Tibial artery (tissue), 4 donors: Measurements from ENCODE around the gene MINK1.
"Not testable (repeated sequence)": the region's sequence is repeated elsewhere in the genome, so short reads cannot be mapped to it uniquely, and the experiment has no call there.

Experiments
- DNase-seq, 2 donors: peaks; one replicate each; pipeline ENCODE4 v3.0.0-alpha.2; 2019
- H3K27ac ChIP-seq, 2 donors: fragments of 200-600 bp; sonication (generic) in 1 of 2; 1 replicate in 1 of 2; 2 replicates in 1 of 2; pipeline ENCODE4 v1.5.1; 2018 to 2019; ENCODE audit warnings: mild to moderate bottlenecking in 1 of 2
- H3K27me3 ChIP-seq, 2 donors: fragments of 200-600 bp; sonication (generic) in 1 of 2; one replicate each; pipeline versions ENCODE4 v1.5.1 to v1.6.0; 2016 to 2019
- H3K36me3 ChIP-seq, 3 donors: fragments of 200-600 bp; sonication (generic) in 2 of 3; one replicate each; pipeline ENCODE4 v1.5.1; 2016 to 2019; ENCODE audit warnings: mild to moderate bottlenecking in 2 of 3
- H3K4me1 ChIP-seq, 4 donors: fragments of 200-600 bp; sonication (generic) in 2 of 4; 1 replicate in 3 of 4; 2 replicates in 1 of 4; pipeline ENCODE4 v1.5.1; 2016 to 2019
- H3K4me3 ChIP-seq, 2 donors: fragments of 200-600 bp; sonication (generic) in 1 of 2; 1 replicate in 1 of 2; 2 replicates in 1 of 2; pipeline ENCODE4 v1.5.1; 2018 to 2019; ENCODE audit warnings: mild to moderate bottlenecking in 2 of 2
- H3K9me3 ChIP-seq, 3 donors: fragments of 200-600 bp; sonication (generic) in 1 of 3; one replicate each; pipeline ENCODE4 v1.5.1; 2016 to 2019
- CTCF ChIP-seq, 2 experiments: fragments of 200-600 bp in 1 of 2; fragments of 450-650 bp in 1 of 2; IDR thresholded peaks; one replicate each; pipeline ENCODE4 v1.5.1; 2017 to 2019; ENCODE audit warnings: antibody characterized with exemption in 2 of 2, mild to moderate bottlenecking in 1 of 2, moderate library complexity in 1 of 2
- intact Hi-C: fragments of 100-400 bp; cut with DNase I; formaldehyde crosslinking; loops from one replicate; pipeline ENCODE4 v1.15.0; 2023; ENCODE audit warnings: low total_unique reads

Gene MINK1

GRCh38 chr17:4908301-4908700, 75.2 kb downstream of the MINK1 start:
- Histone ChIP-seq H3K36me3 (no peaks in the 10 kb centered on the region), H3K9me3 (no peaks in the 10 kb centered on the region), H3K27me3 (peaks cover 0 to 8% of the 10 kb centered on the region in 2 donors), H3K27ac (peak overlapping the region in 1 of 2 donors; percentile 32), H3K4me1 (peaks cover 0 to 18% (median 3%) of the 10 kb centered on the region in 4 donors), H3K4me3 (no peak overlapping the region)
- DNase-seq: no peak
- intact Hi-C loops: loop anchor here (2.0 to 5.0 kb wide), 2 partner anchors 78 to 154 kb away; partner anchors contain the start of gene CAMTA2
- TF ChIP-seq CTCF (IDR thresholded peaks at IDR 0.05): no peak

GRCh38 chr17:4908711-4909496, 75.8 kb downstream of the MINK1 start:
- peak; percentile 85 for TF ChIP-seq CTCF (IDR thresholded peaks at IDR 0.05)
- Histone ChIP-seq H3K9me3 (no peaks in the 10 kb centered on the region), H3K36me3 (no peaks in the 10 kb centered on the region), H3K4me3 (no peak overlapping the region), H3K27me3 (peaks cover 0 to 6% of the 10 kb centered on the region in 2 donors), H3K4me1 (peaks cover 0 to 14% (median 3%) of the 10 kb centered on the region in 4 donors), H3K27ac (peak overlapping the region; percentile 21 to 32)
- intact Hi-C loops: loop anchor here (2.0 to 5.0 kb wide), 2 partner anchors 78 to 153 kb away; partner anchors contain the start of gene CAMTA2
- peak; percentile 93 to 95 for DNase-seq

- no peaks in the 10 kb centered on the region for H3K36me3 ChIP-seq
- no peak for DNase-seq
- intact Hi-C loops: no loop called here
Observed at GRCh38 chr17:4913994-4914393, 80.9 kb downstream of the MINK1 start.

GRCh38 chr17:4914551-4914950, 81.4 kb downstream of the MINK1 start:
- intact Hi-C loops, H3K27me3 ChIP-seq, H3K9me3 ChIP-seq, H3K36me3 ChIP-seq, H3K4me3 ChIP-seq, H3K27ac ChIP-seq, DNase-seq, H3K4me1 ChIP-seq: not testable (repeated sequence)

More at GRCh38 chr17:4913994-4914393, 80.9 kb downstream of the MINK1 start:
- Histone ChIP-seq H3K27ac (no peak overlapping the region), H3K27me3 (peaks cover 0 to 5% of the 10 kb centered on the region in 2 donors), H3K4me3 (no peak overlapping the region), H3K4me1 (peaks cover 0 to 9% (median 3%) of the 10 kb centered on the region in 4 donors), H3K9me3 (no peaks in the 10 kb centered on the region)
- no peak for TF ChIP-seq CTCF (IDR thresholded peaks at IDR 0.05)

- Histone ChIP-seq H3K9me3 (no peaks in the 10 kb centered on the region), H3K36me3 (no peaks in the 10 kb centered on the region), H3K27me3 (peaks cover 0 to 5% of the 10 kb centered on the region in 2 donors), H3K4me1 (no peaks in the 10 kb centered on the region), H3K27ac (no peak overlapping the region), H3K4me3 (no peak overlapping the region)
- intact Hi-C loops: no loop called here
- no peak for DNase-seq
- no peak for TF ChIP-seq CTCF (IDR thresholded peaks at IDR 0.05)
Observed at GRCh38 chr17:4919511-4920047, 86.4 kb downstream of the MINK1 start.
